Activated effector memory CD4-positive, alpha-beta T cell treated with Interleukin-2 at 50 U/mL for 16 hours (primary cell): ENCODE data around the gene ROR1.

Experiments used
- DNase-seq: peaks from one replicate; pipeline ENCODE4 v3.0.0-alpha.2; 2020

The ROR1 gene

DNA sequence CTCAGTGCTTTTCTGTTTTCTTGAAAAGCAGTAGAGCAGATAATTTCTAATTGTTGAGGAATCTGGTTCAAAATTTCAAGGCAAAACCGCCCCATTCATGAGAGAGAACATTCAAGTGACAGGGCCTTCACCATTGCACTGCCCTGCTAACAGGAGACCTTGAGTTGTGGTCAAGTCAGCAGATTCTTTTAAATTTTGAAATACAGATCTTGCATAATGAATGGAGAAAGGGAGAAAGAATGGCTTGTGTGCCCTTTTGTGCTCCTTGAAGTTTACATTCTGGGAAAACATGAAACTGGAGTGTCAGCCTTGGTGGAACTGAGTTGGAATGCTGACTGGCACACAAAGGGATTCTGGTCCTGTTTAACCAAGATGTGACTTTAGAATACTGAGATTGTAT is 265.1 kb downstream of the ROR1 start:
- no peak for DNase-seq

DNA sequence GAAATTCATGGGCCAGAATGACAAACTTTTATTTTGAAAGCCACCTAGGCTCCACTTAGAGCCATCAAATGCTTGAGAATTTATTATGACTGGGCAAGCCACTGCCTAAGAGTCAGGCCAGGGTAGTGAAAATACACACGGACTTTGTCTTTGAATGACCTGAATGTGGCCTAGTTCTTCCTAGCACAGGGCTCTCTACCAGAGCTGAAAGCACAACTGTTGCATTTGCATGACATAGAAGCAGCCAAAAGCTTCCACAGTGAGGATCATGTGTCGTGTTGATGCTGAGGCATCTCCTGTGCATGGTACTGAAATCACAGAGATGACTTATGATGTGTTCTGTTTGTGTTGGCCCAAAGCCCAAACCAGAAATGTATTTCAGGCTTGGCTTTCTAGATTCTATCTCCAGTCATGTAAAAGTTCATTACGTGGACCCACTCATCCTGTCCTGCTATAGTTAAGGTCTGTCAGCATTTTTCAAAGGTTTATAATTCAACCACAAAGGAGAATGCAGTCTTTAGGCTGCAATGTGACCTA is 265.6 kb downstream of the ROR1 start:
- no peak for DNase-seq

DNA sequence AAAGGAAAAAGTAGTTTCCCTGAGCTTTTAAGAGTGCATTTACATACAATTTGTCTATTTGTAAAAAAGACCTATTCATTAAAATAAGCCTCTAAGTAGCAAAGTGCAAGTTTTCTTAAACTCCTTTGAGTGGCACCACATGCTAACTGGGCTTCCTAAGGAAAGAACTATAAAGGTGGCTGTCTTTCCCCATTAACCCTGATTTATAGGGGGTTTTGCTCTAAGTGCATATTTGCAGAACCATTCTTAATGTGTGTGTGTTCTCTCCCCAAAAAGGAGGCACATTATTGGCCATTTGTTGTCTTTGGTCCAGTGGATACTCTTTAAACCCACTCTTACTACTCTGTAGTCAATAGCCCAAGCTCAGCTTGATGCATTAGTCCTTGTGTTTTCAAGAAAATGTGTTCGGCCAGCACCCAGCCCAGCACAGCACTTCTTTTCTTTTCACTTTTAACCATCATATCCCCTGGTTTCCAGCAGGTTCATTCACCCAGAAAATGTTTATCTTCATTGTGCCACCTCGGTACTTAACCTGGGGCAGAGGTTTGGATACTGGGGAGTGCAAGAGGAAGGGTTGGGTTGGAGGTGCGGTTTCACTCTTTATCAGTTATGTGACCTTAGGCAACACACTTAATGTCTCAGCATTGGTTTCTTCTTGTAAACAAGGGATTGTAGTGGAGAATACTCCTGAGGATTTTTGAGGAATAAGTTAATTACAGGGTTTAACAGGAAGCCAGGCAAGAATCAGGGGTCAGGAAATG is 267.7 kb downstream of the ROR1 start:
- no peak for DNase-seq

DNA sequence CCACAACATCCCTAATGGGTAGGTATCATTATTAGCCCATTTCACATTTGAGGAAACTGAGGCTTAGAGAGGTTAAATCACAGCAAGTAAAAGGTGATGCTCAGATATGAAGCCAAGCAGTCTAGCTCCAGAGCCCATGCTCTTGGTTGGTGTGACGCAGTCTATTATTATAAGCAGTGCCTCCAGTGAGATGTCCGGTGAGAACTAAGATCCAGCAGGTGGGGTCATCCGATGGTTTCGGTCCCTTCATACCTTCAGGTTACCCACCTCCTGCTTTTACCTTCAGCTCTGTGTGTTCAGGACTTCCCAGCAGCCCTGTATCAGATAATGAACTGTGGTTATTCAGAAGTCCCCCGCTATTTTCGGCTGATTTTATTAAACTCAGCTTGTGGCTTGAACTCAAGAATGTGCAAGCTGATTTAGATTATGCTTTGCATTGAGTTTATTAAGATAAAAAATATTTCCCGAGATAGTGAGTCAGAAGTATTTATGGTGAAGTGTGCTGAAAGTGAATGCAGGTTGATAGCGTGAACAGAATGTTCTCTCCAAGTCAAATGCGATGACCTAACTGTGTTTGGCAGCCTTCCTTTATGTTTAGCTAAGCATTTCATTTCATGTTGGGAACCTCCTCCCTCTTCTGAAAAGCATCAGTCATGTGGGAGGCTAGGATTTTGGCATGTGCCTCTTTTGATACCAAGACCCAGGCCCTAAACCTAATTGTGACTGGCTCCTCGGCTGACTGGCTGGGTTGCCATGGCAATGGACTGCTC is 268.7 kb downstream of the ROR1 start:
- DNase-seq, result no peak

DNA sequence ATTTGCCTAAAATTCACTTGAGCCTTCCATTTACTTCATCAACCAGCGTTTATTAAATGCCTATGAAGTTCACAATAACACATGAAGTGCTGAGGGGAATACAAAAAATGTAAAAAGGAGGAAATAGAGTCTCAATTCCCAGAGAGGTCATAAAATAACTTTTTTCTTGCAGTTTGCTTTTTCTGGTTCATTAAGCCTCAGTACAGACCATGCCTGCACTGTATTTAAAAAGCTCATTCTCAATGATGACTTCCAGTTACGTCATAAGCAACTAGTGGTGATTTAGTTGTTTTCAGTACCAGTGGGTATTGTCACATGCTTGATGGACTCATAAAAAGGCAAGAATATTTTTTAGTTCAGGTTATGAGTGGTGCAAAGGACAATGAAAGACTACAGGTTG is 269.5 kb downstream of the ROR1 start:
- DNase-seq, result no peak

DNA sequence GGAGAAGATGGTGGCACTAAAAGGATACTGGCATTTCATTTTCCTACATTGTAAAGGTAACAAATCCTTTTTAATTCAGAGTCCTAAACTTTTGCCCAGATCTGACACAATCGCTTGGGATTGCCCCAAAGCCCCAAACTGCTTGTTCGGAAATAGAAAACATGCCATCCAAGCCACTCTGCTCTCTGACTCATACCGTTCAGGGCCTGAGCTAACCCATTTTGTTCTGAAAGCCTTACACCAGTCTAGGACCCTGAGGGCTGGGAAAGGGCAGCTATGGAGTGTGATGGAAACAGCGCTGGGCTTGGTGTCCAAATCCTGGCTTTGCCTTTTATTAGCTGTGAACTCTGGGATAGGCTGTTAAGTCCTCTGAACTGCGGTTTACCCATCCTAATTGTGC is 270.2 kb downstream of the ROR1 start:
- DNase-seq, result no peak

DNA sequence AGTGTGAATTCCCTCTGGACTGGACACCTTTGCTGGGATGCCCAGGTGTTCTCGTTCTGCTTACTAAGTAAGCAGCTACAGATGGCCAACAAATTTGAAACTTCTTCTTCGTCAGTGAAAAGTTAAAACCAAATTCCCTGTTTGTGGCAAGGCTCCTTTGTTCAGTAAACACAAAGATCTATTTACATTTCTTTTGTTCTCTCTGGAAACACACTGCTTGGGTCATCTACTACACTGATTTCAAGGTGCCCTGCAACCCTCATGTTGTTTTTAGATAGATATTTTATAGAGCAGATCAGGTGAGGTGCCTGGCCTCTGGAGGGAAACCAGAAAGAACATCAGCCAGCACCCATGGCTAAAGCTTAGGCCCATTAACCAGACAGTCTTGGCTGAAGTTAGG is 272.4 kb downstream of the ROR1 start:
- DNase-seq, result no peak

DNA sequence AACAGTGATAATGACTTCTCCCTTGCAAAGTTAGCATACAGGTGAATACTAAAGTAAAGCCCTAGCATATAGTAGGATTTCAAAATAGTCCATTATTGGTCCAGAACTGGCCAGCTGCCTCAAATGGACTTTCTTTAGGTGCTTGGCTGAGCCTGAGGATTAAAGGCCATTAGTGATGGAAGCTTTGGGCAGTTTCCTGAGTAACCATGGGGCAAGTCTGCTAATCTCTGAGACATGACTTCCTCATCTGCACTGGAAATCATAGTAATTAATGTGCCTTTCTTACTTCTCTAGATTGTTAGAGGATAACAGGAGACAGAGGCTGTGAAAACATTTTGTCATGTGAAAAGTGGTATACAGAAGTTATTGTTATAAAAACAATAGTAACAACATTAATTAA is 273.1 kb downstream of the ROR1 start:
- no peak for DNase-seq

DNA sequence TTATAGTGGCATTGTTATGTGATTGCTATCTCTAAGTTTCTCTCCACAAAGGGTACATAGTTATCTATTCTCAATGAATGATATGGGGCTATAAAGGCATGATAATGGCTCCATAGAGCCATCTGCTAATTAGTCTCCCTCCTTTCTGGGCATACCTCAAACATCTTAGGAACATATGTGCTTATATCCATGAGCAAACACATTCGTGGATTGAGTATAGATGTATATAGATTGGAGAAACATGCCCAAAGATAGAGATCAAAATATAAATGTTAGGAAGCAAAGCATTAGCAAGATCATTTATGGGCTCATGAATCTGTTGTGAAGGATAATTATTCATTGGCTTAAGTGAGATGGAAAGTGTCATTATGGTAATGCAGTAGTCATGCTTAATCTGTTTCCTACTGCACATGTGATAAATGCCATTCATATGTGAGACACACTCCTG is 273.8 kb downstream of the ROR1 start:
- no peak for DNase-seq

DNA sequence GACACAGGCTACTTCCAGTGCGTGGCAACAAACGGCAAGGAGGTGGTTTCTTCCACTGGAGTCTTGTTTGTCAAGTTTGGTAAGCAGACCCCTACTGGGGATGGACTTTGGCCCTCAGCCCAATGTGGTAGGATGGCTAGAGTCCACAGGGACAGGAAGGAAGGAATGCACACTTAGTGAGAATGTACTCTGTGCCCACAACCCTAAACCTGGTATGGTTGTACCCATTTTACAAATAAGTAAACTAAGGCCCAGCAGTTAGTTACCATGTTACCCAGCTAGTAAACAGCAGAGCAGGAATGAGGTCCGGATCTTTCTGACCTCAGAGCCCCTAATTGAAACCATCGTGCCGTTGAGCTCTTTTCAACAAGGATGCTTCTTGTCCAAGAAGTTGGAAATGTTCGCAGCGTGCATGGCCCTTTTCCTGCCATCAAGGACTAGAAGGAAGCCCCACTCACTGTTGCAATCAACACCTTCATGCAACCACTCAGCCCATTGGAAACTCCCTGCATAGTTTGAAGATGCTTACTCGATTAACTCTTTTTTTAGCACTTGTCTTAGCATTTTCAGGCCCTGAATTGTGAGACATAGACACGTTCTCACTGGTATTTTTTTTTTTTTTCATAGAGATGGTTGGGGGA is 276.2 kb downstream of the ROR1 start:
- DNase-seq, result no peak

DNA sequence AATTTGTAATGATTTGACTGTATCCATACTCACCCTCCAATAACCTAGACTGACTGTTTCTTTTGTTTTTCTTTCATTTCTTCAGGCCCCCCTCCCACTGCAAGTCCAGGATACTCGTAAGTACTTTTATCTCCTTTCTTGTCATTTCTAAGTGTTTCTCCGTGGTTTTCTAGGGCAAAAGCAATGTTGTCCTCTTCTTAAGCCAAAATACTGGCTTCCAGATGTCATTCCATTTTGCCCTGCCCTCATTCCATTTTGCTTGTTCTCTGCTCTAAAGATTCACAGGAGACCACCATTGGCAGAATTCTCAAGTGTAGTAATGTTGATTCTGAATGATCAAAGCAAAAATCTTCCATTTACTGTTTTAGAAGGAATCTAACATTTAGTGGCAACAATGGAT is 276.8 kb downstream of the ROR1 start:
- no peak for DNase-seq

DNA sequence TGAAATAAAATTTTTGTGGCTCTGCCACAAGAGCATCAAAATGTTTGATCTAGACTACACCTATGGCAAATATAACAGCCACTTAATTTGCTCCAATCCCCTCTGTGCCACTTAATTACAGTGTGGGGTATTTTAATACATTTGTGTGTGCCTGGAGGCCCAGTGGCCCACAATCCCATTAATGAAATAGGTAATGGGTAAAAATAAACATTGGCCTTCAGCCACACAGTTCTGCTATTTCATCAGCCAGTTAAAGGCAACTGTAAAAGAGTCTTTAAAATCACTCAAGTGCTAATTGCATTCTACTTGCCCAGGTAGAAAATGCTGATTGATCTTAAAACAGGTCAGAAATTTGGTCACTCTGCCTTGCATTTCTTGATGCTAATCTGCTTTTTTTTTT is 278.0 kb downstream of the ROR1 start:
- DNase-seq, result no peak

DNA sequence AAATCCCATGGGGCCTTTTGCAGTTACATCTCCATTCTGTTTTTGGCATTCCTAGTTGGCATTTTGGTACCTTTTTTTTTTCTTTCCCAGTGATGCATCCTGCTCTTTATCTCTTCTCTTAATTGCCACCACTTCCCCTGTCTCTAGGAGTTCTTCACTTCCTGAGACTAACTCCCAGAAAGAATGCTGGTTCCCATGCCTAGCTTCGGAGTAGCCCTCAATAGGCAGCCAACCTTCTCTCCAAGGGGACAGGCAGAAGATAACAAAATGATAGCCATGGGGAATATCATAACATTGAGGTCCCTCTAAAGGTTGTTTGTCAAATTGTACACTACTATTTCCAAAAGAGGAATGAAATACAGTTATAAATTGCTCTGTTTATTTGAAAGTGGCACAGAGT is 279.0 kb downstream of the ROR1 start:
- no peak for DNase-seq

DNA sequence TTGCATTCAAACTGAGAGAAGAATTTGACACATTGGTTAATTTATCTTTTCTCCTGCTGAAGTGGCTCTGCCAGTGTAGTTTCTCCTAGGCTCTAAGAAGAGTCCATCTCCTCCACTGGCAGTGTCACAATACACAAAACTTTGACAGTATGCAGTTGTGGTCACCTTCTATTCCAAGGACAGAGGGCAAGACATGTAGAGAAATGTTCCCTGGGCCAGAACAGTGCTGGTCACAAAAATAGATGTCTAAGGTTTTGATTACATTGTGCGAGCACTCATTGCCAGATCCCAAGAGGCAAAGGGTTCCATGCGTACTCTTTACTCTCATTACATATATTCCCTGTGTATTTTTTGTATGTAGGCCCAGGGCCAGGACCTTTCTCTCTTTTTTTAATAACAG is 281.5 kb downstream of the ROR1 start:
- DNase-seq, result no peak

DNA sequence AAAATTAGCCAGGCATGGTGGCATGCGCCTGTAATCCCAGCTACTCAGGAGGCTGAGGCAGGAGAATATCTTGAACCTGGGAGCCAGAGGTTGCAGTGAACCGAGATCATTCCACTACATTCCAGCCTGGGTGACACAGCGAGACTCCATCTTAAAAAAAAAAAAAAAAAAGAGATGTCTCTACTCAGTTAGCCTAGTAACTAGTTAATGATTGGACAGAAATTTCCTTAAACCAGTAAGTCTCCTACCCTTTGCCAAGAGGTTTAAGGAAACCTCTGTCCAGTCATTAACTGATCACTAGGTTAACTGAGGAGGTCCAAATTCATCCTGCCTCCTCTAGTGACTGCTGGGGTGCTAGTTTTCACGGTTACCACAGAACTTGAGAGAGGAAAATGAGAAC is 285.7 kb downstream of the ROR1 start:
- DNase-seq, result no peak

DNA sequence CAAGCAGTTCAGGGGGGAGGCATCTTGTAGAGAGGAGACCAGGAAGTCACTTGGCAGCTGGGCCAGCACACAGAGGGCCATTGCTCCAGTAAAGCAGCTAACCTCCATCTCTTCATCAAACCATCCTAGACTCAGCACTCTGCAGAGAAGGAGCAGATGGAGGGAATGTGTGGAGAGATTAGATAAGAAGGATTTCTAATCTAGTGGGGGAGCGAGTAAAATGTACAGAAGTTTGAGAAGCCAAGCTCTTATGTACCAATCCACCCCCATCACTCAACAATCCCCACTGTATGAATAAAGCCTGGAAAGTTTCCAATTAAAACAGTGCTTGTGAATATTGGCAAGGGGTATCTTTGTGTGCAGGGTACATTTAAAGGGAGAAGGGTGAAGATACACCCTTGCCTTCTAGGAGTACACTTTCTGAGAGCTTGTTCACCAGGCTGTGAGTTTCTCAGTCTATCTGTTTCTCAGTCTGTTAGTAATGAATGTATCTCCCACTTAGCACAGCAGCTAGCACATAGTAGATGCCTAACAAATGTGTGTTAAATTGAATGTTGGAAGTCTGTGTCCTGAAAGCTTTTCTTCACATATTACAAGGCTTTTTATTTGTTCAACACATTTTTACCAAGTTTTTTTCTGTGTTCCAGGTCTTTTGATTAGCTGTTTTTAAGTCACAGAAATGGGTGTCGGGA is 286.9 kb downstream of the ROR1 start:
- DNase-seq, result no peak

DNA sequence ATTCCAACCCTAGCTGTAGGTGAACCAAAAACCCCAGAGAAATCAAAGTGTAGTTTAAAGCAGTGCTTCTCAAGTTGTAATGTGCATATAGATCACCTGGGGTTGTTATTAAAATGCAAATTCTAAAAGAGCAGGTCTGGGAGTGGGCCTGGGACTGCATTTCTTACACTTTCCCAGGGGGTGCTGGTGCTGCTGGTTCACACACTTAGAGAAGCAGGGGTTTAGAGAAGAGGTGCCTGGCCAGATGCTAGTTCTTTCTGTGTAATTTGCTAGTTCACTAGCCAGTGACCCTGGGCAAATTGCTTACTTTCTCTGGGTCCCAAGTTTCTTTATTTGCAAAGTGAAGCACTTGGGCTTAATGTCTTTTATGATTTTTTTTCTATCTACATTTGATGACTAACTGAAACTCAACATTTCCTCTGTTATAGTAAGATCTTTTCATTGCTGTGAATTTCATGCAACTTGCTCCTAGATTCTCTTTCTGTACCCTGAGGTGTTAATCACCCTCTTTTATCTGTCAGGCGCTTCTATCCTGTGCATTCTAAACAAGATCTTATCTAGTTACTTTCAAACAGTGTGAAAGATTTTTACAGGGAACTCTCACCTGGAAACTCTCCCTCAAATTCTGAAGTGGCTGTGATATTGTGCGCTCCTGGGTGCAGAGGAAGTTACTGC is 287.8 kb downstream of the ROR1 start:
- DNase-seq, result no peak

DNA sequence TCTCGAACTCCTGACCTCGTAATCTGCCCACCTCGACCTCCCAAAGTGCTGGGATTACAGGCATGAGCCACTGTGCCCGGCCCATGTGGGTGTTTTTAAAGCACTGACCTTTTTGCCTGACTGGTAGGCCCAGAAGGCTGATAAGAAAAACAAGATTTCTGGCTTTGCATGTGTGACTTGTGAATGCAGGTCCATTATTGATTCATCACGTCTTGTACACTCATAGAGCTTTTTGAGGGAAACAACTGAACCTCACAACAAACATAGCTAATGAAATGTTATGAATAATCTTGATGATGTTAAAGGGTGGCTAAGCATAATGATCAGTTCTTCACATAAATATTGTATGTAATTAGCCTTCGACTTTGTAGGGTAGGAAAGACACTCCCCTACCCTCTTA is 288.7 kb downstream of the ROR1 start:
- DNase-seq, result no peak

DNA sequence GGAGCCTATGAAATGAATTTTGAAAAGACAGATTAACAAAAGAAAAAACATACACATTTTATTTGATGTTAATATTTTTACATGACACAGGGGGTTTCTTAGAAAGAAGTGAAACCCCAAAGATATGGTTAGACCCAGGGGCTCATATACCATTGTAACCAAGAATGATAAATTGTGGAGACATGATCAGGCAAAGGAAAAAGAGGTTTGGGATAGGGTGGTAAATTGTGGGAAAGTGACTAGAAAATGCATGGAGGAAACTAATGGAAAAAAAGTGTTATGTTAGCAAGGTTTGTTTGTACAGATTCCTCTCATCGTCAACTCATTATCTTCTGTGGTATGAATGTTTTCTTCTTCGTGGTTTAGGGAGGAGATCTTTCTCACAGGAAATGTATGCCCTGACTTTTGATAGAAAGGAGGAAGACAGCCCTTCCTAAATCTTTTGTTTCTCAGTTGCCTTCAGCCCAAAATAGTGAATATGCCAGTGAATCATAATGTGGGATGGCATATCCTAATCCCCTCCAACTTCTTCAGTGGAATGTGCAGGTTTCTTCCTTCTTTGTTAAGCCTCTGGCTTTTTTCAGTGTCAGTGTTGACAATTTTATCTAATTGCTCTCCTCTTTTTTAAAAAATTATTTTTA is 289.2 kb downstream of the ROR1 start:
- no peak for DNase-seq

DNA sequence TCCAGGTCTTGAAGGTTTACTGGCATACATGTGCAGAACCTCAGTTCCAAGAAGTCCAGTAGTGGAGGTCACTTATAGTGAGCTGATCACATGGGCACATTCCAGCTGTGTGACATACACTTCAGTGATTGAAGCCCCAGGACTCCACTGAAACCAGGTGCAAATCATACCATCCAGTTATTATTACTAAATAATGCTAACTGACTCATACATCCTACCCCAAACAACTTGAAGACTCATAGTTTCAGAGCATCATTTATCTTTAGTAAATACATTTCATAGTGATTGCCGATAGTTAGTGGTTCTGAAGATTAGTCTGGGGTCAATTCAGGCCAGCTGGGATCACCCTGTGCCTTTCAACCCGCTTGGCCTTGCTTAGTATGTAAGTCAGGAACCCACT is 291.8 kb downstream of the ROR1 start:
- DNase-seq, result no peak

DNA sequence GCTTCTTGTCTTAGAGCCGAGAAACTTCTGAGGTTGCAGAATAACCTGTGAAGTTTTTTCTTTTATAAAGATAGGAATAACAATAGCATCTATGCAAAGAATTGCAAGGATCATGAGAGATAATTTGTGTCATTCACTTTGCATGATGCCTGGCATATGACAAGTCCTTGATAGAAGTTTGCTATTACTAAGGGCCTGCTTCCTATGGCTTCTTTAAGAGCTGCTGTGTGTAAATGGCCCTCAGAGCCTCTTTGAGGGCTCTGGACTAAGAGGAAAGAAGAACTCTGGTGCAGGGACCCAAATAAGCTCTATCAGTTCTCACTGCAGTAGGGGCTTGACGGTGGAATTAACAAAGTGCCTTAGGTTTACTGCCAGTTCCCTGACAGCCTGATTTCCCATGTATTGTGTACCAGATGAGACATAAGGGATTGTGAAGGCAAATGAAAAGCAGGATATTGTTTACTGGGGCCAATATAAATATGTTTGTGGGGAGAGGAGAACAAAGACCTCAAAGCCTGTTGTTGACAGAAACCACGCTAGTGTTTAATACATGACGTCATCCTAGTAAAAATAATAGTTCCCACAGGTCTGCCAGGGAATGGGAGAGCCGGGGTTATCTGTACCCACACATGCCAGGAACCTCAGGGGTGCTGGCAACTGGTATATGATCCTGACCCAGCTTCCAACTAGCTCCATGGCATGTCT is 298.4 kb downstream of the ROR1 start:
- no peak for DNase-seq
